Measurements from ENCODE around the gene DEAF1. TPM values are rescaled to one million over a fixed set of nuclear protein-coding genes. Genes with fewer than 3 reads are reported as not detected.

The DEAF1 gene
- total RNA-seq, 1 donor from 2014 or later = 72.0 TPM

- peaks cover 69% of the 10 kb centered on the region for H3K36me3 Mint-ChIP-seq (ENCODE audit: low read depth)
- no peaks in the 10 kb centered on the region for H3K9me3 Mint-ChIP-seq
- H3K27me3 Mint-ChIP-seq (ENCODE audit: low read depth) = no peaks in the 10 kb centered on the region
These were observed 98.6 kb downstream of the DEAF1 start for GRCh38 chr11:596374-596773.

GRCh38 chr11:595400-595799 lies 99.6 kb downstream of the DEAF1 start:
- H3K27me3 Mint-ChIP-seq (ENCODE audit: low read depth) = no peaks in the 10 kb centered on the region
- H3K27ac Mint-ChIP-seq = no peak overlapping the region
- no peak for DNase-seq (ENCODE audit: low spot score)
- no peak overlapping the region for H3K4me3 Mint-ChIP-seq (ENCODE audit: low read depth)
- no peaks in the 10 kb centered on the region for H3K4me1 Mint-ChIP-seq (ENCODE audit: low read depth)
- peaks cover 73% of the 10 kb centered on the region for H3K36me3 Mint-ChIP-seq (ENCODE audit: low read depth)
- intact Hi-C loops (cut with micrococcal nuclease) = no loop called here
- H3K9me3 Mint-ChIP-seq = no peaks in the 10 kb centered on the region

More at GRCh38 chr11:596374-596773, 98.6 kb downstream of the DEAF1 start:
- DNase-seq (ENCODE audit: low spot score) = no peak
- H3K27ac Mint-ChIP-seq = no peak overlapping the region
- intact Hi-C loops (cut with micrococcal nuclease) = no loop called here
- H3K4me3 Mint-ChIP-seq (ENCODE audit: low read depth) = no peak overlapping the region
- no peaks in the 10 kb centered on the region for H3K4me1 Mint-ChIP-seq (ENCODE audit: low read depth)

Other genes starting within 250 kb of the DEAF1 start
- gene PTDSS2, start 244.9 kb downstream of the DEAF1 start, total RNA-seq = 32.1 and 34.4 TPM in 2 replicates
- 126 and 127 TPM in 2 replicates for gene RNH1, start 188.0 kb downstream of the DEAF1 start, total RNA-seq
- 70.5 and 71.5 TPM in 2 replicates for gene HRAS, start 159.6 kb downstream of the DEAF1 start, total RNA-seq
- 1.3 and 2.2 TPM in 2 replicates for gene LRRC56, start 157.7 kb downstream of the DEAF1 start, total RNA-seq
- 1.1 and 1.3 TPM in 2 replicates for gene LMNTD2, start 134.5 kb downstream of the DEAF1 start, total RNA-seq
- 19.6 and 20.3 TPM in 2 replicates for gene RASSF7, start 134.3 kb downstream of the DEAF1 start, total RNA-seq
- gene PHRF1, start 118.8 kb downstream of the DEAF1 start, total RNA-seq = 53.7 and 54.0 TPM in 2 replicates
- gene IRF7, start 79.3 kb downstream of the DEAF1 start, total RNA-seq = 26.8 and 30.3 TPM in 2 replicates
- gene CDHR5, start 70.3 kb downstream of the DEAF1 start, total RNA-seq = not detected in 2 replicates
- gene SCT, start 68.0 kb downstream of the DEAF1 start, total RNA-seq = not detected in 2 replicates
- gene DRD4, start 58.0 kb downstream of the DEAF1 start, total RNA-seq = 0.18 and 0.30 TPM in 2 replicates
- gene TMEM80, start 594 bp upstream of the DEAF1 start, total RNA-seq = 11.4 and 13.0 TPM in 2 replicates
- gene EPS8L2, start 11.0 kb upstream of the DEAF1 start, total RNA-seq = 17.8 and 24.6 TPM in 2 replicates
- gene TALDO1, start 52.2 kb upstream of the DEAF1 start, total RNA-seq = 270 and 275 TPM in 2 replicates
- 68.0 and 75.2 TPM in 2 replicates for gene GATD1, start 82.3 kb upstream of the DEAF1 start, total RNA-seq
- gene CEND1, start 94.9 kb upstream of the DEAF1 start, total RNA-seq = 2.2 and 2.6 TPM in 2 replicates
- 58.7 and 64.5 TPM in 2 replicates for gene SLC25A22, start 103.1 kb upstream of the DEAF1 start, total RNA-seq
- 27.3 and 27.6 TPM in 2 replicates for gene PIDD1, start 110.0 kb upstream of the DEAF1 start, total RNA-seq
- 2,210 and 2,217 TPM in 2 replicates for gene RPLP2, start 114.7 kb upstream of the DEAF1 start, total RNA-seq
- 56.1 and 59.8 TPM in 2 replicates for gene PNPLA2, start 123.7 kb upstream of the DEAF1 start, total RNA-seq
- gene CRACR2B, start 132.7 kb upstream of the DEAF1 start, total RNA-seq = 4.9 and 5.1 TPM in 2 replicates
- gene CD151, start 137.7 kb upstream of the DEAF1 start, total RNA-seq = 95.7 and 106 TPM in 2 replicates
- 101 and 111 TPM in 2 replicates for gene POLR2L, start 147.3 kb upstream of the DEAF1 start, total RNA-seq
- 15.8 and 16.9 TPM in 2 replicates for gene TSPAN4, start 147.6 kb upstream of the DEAF1 start, total RNA-seq
- 89.0 and 96.0 TPM in 2 replicates for gene CHID1, start 215.6 kb upstream of the DEAF1 start, total RNA-seq
- gene AP2A2, start 230.6 kb upstream of the DEAF1 start, total RNA-seq = 61.3 and 63.2 TPM in 2 replicates

All from activated T-helper 2 cell treated with anti-CD3 and anti-CD28 coated beads, Interferon-gamma antibody, Interleukin-2, Interleukin-4, amounts not matched to agents 10 μg/mL and 5 μg/mL and 100 μg/mL, durations not matched to agents 14 hours and 24 hours and 36 hours (primary cell).